ENCODE measurements around the gene CCDC182.

Gene CCDC182

GRCh38 chr17:57697891-57698711, 47.0 kb downstream of the CCDC182 start:
- Histone ChIP-seq H3K27ac (no peak overlapping the region), H3K36me3 (no peaks in the 10 kb centered on the region), H3K4me3 (ENCODE audit: low read depth in 1 of 2, low read length in 1 of 2) (no peak overlapping the region), H3K4me1 (ENCODE audit: control insufficient read depth in 1 of 2, insufficient read depth in 1 of 2, low read depth in 1 of 2, low read length in 1 of 2) (peaks cover 0 to 3% of the 10 kb centered on the region in 2 experiments), H3K27me3 (no peaks in the 10 kb centered on the region), H3K9me3 (no peaks in the 10 kb centered on the region)
- no peak for TF ChIP-seq CTCF (IDR thresholded peaks at IDR 0.05)

GRCh38 chr17:57697197-57697596, 47.9 kb downstream of the CCDC182 start:
- Histone ChIP-seq H3K4me3 (ENCODE audit: low read depth in 1 of 2, low read length in 1 of 2) (no peak overlapping the region), H3K27ac (no peak overlapping the region), H3K9me3 (no peaks in the 10 kb centered on the region), H3K36me3 (no peaks in the 10 kb centered on the region), H3K4me1 (ENCODE audit: control insufficient read depth in 1 of 2, insufficient read depth in 1 of 2, low read depth in 1 of 2, low read length in 1 of 2) (peaks cover 0 to 3% of the 10 kb centered on the region in 2 experiments), H3K27me3 (no peaks in the 10 kb centered on the region)
- TF ChIP-seq CTCF (IDR thresholded peaks at IDR 0.05): no peak

GRCh38 chr17:57696050-57696449, 49.0 kb downstream of the CCDC182 start:
- H3K27ac ChIP-seq: no peak overlapping the region
- no peaks in the 10 kb centered on the region for H3K27me3 ChIP-seq
- H3K4me1 ChIP-seq (ENCODE audit: control insufficient read depth in 1 of 2, insufficient read depth in 1 of 2, low read depth in 1 of 2, low read length in 1 of 2): peaks cover 0 to 3% of the 10 kb centered on the region in 2 experiments
- H3K9me3 ChIP-seq: no peaks in the 10 kb centered on the region
- H3K4me3 ChIP-seq (ENCODE audit: low read depth in 1 of 2, low read length in 1 of 2): no peak overlapping the region
- H3K36me3 ChIP-seq: no peaks in the 10 kb centered on the region
- TF ChIP-seq CTCF (IDR thresholded peaks at IDR 0.05): no peak
